Tibial artery (tissue), 4 donors: ENCODE results near the gene SRRM1.
A peak's percentile ranks its signal among the peaks of the same experiment; 100 is the strongest.

Source experiments
- DNase-seq, 2 donors: peaks; one replicate each; pipeline ENCODE4 v3.0.0-alpha.2; 2019
- H3K27ac ChIP-seq, 2 donors: fragments of 200-600 bp; sonication (generic) in 1 of 2; 1 replicate in 1 of 2; 2 replicates in 1 of 2; pipeline ENCODE4 v1.5.1; 2018 to 2019; ENCODE audit warnings: mild to moderate bottlenecking in 1 of 2
- H3K27me3 ChIP-seq, 2 donors: fragments of 200-600 bp; sonication (generic) in 1 of 2; one replicate each; pipeline versions ENCODE4 v1.5.1 to v1.6.0; 2016 to 2019
- H3K36me3 ChIP-seq, 3 donors: fragments of 200-600 bp; sonication (generic) in 2 of 3; one replicate each; pipeline ENCODE4 v1.5.1; 2016 to 2019; ENCODE audit warnings: mild to moderate bottlenecking in 2 of 3
- H3K4me1 ChIP-seq, 4 donors: fragments of 200-600 bp; sonication (generic) in 2 of 4; 1 replicate in 3 of 4; 2 replicates in 1 of 4; pipeline ENCODE4 v1.5.1; 2016 to 2019
- H3K4me3 ChIP-seq, 2 donors: fragments of 200-600 bp; sonication (generic) in 1 of 2; 1 replicate in 1 of 2; 2 replicates in 1 of 2; pipeline ENCODE4 v1.5.1; 2018 to 2019; ENCODE audit warnings: mild to moderate bottlenecking in 2 of 2
- H3K9me3 ChIP-seq, 3 donors: fragments of 200-600 bp; sonication (generic) in 1 of 3; one replicate each; pipeline ENCODE4 v1.5.1; 2016 to 2019
- intact Hi-C: fragments of 100-400 bp; cut with DNase I; formaldehyde crosslinking; loops from one replicate; pipeline ENCODE4 v1.15.0; 2023; ENCODE audit warnings: low total_unique reads
- TF ChIP-seq, protein P1 (sequence below), 2 experiments: fragments of 200-600 bp in 1 of 2; fragments of 450-650 bp in 1 of 2; IDR thresholded peaks; one replicate each; pipeline ENCODE4 v1.5.1; 2017 to 2019; ENCODE audit warnings: antibody characterized with exemption in 2 of 2, mild to moderate bottlenecking in 1 of 2, moderate library complexity in 1 of 2

The SRRM1 gene

DNA sequence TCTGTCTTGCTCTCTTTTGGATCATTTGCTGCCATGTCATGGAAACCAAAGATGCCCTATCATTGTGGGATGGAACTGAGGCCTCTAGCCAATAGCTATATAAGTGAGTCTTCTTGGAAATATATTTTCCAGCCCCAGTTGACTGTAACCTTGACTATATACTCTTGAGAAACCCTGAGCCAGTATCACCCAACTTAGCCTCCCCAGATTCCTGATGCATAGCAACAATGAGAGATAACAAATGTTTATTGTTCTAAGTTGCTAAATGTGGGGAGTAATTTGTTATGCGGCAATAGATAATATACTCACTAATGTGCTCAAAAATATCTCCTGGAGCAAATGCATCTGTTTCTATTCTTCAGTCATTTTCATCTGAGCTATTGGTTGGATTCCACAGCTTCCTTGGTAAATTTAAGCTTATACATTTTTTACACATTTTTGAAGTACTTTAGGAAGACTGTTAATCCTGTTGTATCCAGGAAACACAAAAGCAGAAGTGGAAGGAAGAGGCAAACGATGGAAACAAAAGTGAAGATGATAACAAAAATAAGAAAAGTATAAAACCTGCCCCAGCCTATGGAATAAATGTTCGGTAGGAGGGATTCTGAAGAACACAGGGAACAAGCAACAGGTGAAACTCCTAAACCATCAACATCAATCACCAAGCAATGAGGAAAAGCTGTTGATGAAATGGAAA, 6.3 kb upstream of the SRRM1 start:
- no peak for DNase-seq
- Histone ChIP-seq H3K36me3 (no peaks in the 10 kb centered on the region), H3K4me1 (peaks cover 0 to 9% (median 4%) of the 10 kb centered on the region in 4 donors), H3K27me3 (peaks cover 0 to 10% of the 10 kb centered on the region in 2 donors), H3K27ac (no peak overlapping the region), H3K4me3 (no peak overlapping the region), H3K9me3 (no peaks in the 10 kb centered on the region)
- intact Hi-C loops = no loop called here
- TF ChIP-seq, protein P1, sequence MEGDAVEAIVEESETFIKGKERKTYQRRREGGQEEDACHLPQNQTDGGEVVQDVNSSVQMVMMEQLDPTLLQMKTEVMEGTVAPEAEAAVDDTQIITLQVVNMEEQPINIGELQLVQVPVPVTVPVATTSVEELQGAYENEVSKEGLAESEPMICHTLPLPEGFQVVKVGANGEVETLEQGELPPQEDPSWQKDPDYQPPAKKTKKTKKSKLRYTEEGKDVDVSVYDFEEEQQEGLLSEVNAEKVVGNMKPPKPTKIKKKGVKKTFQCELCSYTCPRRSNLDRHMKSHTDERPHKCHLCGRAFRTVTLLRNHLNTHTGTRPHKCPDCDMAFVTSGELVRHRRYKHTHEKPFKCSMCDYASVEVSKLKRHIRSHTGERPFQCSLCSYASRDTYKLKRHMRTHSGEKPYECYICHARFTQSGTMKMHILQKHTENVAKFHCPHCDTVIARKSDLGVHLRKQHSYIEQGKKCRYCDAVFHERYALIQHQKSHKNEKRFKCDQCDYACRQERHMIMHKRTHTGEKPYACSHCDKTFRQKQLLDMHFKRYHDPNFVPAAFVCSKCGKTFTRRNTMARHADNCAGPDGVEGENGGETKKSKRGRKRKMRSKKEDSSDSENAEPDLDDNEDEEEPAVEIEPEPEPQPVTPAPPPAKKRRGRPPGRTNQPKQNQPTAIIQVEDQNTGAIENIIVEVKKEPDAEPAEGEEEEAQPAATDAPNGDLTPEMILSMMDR (IDR thresholded peaks at IDR 0.05) = no peak

DNA sequence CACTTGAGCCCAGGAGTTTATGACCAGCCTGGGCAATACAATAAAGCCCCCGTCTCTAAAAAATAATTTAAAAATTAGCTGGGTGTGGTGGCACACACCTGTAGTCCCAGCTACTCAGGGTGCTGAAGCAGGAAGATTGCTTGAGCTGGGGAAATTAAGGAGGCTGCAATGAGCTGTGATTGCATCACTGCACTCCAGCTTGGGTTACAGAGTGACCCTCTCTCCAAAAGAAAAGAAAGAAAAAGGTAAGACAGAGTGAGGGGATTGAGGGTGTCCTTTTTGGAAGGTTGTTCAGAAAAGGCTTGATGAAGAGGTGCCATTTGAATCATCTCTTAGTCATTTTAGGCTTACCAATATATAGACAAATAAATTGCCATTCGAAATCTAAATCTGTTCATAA, 4.0 kb upstream of the SRRM1 start:
- Histone ChIP-seq H3K27ac (no peak overlapping the region), H3K36me3 (no peaks in the 10 kb centered on the region), H3K27me3 (no peaks in the 10 kb centered on the region), H3K4me3 (no peak overlapping the region), H3K9me3 (no peaks in the 10 kb centered on the region), H3K4me1 (peaks cover 0 to 15% (median 7%) of the 10 kb centered on the region in 4 donors)
- TF ChIP-seq, protein P1 (IDR thresholded peaks at IDR 0.05) = no peak
- no peak for DNase-seq
- intact Hi-C loops = no loop called here

DNA sequence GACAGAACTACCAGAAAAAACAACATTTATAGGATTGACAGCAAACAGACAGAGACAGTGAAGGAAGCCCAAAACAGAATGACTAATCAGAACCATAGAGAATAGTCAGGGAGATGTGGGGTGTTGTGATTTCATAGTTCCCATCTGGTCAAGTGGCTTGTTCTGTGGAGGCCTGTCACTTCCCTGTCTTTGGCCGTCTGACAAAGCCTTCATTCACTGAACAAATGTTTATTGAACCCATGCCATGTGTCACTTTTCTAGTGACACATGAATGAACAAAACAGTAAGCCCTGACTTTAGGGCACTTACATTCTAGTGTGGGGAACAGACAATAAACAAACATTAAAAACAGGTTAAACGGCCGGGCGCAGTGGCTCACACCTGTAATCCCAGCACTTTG, 3.2 kb upstream of the SRRM1 start:
- H3K4me1 ChIP-seq = peaks cover 0 to 23% (median 15%) of the 10 kb centered on the region in 4 donors
- H3K4me3 ChIP-seq = no peak overlapping the region
- no peaks in the 10 kb centered on the region for H3K27me3 ChIP-seq
- H3K27ac ChIP-seq = no peak overlapping the region
- no peaks in the 10 kb centered on the region for H3K9me3 ChIP-seq
- intact Hi-C loops = loop anchor here (10.0 kb wide), 1 partner anchor 585 kb away; no protein-coding TSS in a partner anchor
- no peaks in the 10 kb centered on the region for H3K36me3 ChIP-seq
- TF ChIP-seq, protein P1 (IDR thresholded peaks at IDR 0.05) = no peak
- no peak for DNase-seq

DNA sequence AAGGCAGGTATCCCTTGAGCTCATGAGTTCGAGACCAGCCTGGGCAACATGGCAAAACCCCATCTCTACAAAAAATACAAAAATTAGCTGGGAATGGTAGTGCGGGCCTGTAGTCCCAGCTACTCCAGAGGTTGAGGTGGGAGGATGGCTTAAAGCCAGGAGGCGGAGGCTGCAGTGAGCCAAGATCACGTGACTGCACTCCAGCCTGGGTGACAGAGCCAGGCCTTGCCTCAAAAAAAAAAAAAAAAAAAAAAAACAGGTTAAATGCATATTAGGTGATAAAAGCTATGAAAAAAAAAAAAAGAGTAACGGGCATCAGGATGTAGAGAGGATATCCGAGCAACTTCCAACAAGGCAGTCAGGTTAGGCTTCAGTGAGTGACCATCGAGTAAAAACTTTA, 2.8 kb upstream of the SRRM1 start:
- intact Hi-C loops = loop anchor here (10.0 kb wide), 1 partner anchor 585 kb away; no protein-coding TSS in a partner anchor
- Histone ChIP-seq H3K36me3 (no peaks in the 10 kb centered on the region), H3K27me3 (no peaks in the 10 kb centered on the region), H3K9me3 (no peaks in the 10 kb centered on the region), H3K27ac (no peak overlapping the region), H3K4me1 (peaks cover 0 to 27% (median 19%) of the 10 kb centered on the region in 4 donors), H3K4me3 (no peak overlapping the region)
- no peak for DNase-seq
- TF ChIP-seq, protein P1 (IDR thresholded peaks at IDR 0.05) = no peak

DNA sequence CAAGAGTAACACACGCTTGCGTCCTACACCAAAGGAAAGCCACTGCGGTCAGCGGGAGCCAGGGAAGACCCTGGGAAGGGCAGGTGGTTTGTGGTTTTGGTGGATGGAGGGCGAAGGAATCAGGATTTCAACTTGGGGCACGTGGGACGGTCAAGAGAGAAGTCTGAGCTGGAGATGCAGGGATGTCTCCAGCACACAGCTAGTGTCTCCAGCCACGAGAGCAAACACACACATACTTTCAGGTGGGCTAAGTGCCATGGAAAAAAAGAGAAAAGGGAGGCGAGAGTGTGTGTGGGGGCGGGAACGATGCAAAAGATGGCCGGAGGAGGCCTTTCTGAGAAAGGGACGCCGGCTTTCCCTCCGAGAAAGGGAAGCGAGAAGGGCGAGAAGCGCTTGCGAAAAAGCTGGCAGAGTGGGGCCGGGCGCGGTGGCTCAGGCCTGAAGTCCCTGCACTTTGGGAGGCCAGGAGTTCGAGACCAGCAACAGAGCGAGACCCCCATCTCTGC, 1.4 kb upstream of the SRRM1 start:
- Histone ChIP-seq H3K4me3 (peak overlapping the region; percentile 79 to 98), H3K4me1 (peaks cover 0 to 32% (median 25%) of the 10 kb centered on the region in 4 donors), H3K36me3 (peaks cover 3 to 10% (median 8%) of the 10 kb centered on the region in 3 donors), H3K27me3 (no peaks in the 10 kb centered on the region), H3K27ac (peak overlapping the region; percentile 98 to 99), H3K9me3 (no peaks in the 10 kb centered on the region)
- TF ChIP-seq, protein P1 (IDR thresholded peaks at IDR 0.05) = no peak
- intact Hi-C loops = loop anchor here (10.0 kb wide), 1 partner anchor 583 kb away; no protein-coding TSS in a partner anchor
- peak; percentile 36 to 74 for DNase-seq
